ENCODE results near the gene SPAG16.

Gene SPAG16

DNA sequence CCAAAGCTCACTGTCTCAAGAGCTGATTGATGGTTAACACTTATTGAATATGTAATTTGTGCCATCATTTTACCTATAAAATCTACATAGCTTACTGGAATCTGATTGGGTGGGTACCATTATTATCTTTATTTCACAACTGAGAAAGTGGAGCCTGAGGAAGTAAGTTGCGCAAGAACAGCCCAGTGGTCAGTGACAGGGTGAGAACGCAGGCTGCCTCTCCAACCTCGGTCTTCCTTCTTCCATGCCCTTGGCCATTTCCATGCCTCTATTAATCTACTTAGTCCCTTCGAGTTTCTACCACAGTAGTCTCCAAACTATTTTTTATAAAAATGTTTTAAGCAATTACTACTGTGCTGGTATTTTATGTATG is 735.7 kb downstream of the SPAG16 start:
- ChIA-PET CTCF (no interaction called here), POLR2A (no interaction called here)
- H3K4me1 ChIP-seq (ENCODE audit: control insufficient read depth, insufficient read depth, low read length): no peaks in the 10 kb centered on the region
- no peak overlapping the region for H3K27ac ChIP-seq (ENCODE audit: extremely low read depth, low read depth, low read length)
- H3K4me3 ChIP-seq (ENCODE audit: low read depth, low read length): no peak overlapping the region
- no peaks in the 10 kb centered on the region for H3K36me3 ChIP-seq (ENCODE audit: control insufficient read depth in 2 of 2, insufficient read depth in 1 of 2, low read length in 2 of 2)
- TF ChIP-seq ZNF133 (tag by site-specific recombination; IDR thresholded peaks at IDR 0.05) (no peak), FEZF1 (tag by site-specific recombination; IDR thresholded peaks at IDR 0.05) (no peak), PBX3 (CRISPR knock-in tag; IDR thresholded peaks at IDR 0.05) (no peak)
- TF ChIP-seq, protein P1, sequence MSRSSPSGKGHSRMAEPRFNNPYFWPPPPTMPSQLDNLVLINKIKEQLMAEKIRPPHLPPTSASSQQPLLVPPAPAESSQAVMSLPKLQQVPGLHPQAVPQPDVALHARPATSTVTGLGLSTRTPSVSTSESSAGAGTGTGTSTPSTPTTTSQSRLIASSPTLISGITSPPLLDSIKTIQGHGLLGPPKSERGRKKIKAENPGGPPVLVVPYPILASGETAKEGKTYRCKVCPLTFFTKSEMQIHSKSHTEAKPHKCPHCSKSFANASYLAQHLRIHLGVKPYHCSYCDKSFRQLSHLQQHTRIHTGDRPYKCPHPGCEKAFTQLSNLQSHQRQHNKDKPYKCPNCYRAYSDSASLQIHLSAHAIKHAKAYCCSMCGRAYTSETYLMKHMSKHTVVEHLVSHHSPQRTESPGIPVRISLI (tag by site-specific recombination; IDR thresholded peaks at IDR 0.05): no peak
- TF ChIP-seq, protein P2, sequence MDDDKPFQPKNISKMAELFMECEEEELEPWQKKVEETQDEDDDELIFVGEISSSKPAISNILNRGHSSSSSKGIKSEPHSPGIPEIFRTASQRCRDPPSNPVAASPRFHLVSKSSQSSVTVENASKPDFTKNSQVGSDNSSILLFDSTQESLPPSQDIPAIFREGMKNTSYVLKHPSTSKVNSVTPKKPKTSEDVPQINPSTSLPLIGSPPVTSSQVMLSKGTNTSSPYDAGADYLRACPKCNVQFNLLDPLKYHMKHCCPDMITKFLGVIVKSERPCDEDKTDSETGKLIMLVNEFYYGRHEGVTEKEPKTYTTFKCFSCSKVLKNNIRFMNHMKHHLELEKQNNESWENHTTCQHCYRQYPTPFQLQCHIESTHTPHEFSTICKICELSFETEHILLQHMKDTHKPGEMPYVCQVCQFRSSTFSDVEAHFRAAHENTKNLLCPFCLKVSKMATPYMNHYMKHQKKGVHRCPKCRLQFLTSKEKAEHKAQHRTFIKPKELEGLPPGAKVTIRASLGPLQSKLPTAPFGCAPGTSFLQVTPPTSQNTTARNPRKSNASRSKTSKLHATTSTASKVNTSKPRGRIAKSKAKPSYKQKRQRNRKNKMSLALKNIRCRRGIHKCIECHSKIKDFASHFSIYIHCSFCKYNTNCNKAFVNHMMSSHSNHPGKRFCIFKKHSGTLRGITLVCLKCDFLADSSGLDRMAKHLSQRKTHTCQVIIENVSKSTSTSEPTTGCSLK (tag by site-specific recombination; IDR thresholded peaks at IDR 0.05): no peak
- no peaks in the 10 kb centered on the region for H3K9me3 ChIP-seq (ENCODE audit: control insufficient read depth, insufficient read depth, low read depth, low read length)

DNA sequence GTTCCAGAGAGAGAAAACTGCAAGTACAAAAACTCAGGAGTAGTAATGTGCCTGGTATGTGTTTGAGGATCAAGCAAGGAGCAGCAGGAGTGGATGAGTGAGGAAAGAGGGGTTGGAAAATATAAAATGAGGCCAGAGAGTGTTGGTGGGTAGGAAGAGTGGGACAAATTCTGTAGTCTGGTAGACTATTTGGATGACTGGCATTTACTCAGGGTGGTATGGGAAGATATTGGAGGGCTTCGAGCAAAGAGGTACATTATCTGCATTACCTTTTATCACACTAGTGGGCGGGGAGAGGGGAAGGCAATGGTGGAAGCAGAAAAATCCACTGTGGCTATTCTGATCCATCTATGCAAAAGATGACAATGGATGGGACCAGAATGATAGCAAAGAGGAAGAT is 744.9 kb downstream of the SPAG16 start:
- ChIA-PET CTCF (no interaction called here), POLR2A (no interaction called here)
- Histone ChIP-seq H3K27ac (ENCODE audit: extremely low read depth, low read depth, low read length) (no peak overlapping the region), H3K4me3 (ENCODE audit: low read depth, low read length) (no peak overlapping the region), H3K36me3 (ENCODE audit: control insufficient read depth in 2 of 2, insufficient read depth in 1 of 2, low read length in 2 of 2) (no peaks in the 10 kb centered on the region), H3K9me3 (ENCODE audit: control insufficient read depth, insufficient read depth, low read depth, low read length) (no peaks in the 10 kb centered on the region), H3K4me1 (ENCODE audit: control insufficient read depth, insufficient read depth, low read length) (no peaks in the 10 kb centered on the region)
- no peak for TF ChIP-seq ZNF610 (tag by site-specific recombination; IDR thresholded peaks at IDR 0.05; ENCODE audit: borderline replicate concordance)
- TF ChIP-seq, protein P3, sequence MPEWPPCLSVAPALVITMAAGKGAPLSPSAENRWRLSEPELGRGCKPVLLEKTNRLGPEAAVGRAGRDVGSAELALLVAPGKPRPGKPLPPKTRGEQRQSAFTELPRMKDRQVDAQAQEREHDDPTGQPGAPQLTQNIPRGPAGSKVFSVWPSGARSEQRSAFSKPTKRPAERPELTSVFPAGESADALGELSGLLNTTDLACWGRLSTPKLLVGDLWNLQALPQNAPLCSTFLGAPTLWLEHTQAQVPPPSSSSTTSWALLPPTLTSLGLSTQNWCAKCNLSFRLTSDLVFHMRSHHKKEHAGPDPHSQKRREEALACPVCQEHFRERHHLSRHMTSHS (tag by site-specific recombination; IDR thresholded peaks at IDR 0.05): no peak
- no peak for TF ChIP-seq ZNF221 (tag by site-specific recombination; IDR thresholded peaks at IDR 0.05; ENCODE audit: borderline replicate concordance)
- TF ChIP-seq FEZF1 (tag by site-specific recombination; IDR thresholded peaks at IDR 0.05): no peak
- TF ChIP-seq ZNF596 (tag by site-specific recombination; IDR thresholded peaks at IDR 0.05): no peak
- TF ChIP-seq ZNF830 (tag by site-specific recombination; IDR thresholded peaks at IDR 0.05; ENCODE audit: low read depth): no peak
- TF ChIP-seq ZNF18 (tag by site-specific recombination; IDR thresholded peaks at IDR 0.05): no peak

DNA sequence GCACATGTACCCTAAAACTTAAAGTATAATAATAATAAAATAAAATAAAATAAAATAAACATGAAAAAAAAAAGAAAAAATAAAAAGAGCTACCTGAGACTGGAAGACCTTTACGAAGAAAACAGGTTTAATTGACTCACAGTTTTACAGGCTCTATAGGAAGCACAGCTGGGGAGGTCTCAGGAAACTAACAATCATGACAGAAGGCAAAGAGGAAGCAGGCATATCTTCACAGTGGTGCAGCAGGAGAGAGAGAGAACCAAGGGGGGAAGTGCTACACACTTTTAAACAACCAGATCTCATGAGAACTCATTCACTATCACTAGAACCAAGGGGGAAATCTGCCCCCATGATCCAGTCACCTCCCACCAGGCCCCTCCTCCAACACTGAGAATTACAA is 747.3 kb downstream of the SPAG16 start:
- CTCF ChIA-PET: interaction anchor here (0.6 kb wide), 1 partner anchor 17 kb away, joined by 5 read pairs; no protein-coding TSS in a partner anchor
- H3K36me3 ChIP-seq (ENCODE audit: control insufficient read depth in 2 of 2, insufficient read depth in 1 of 2, low read length in 2 of 2): no peaks in the 10 kb centered on the region
- POLR2A ChIA-PET: no interaction called here
- H3K9me3 ChIP-seq (ENCODE audit: control insufficient read depth, insufficient read depth, low read depth, low read length): no peaks in the 10 kb centered on the region
- no peak overlapping the region for H3K27ac ChIP-seq (ENCODE audit: extremely low read depth, low read depth, low read length)
- no peaks in the 10 kb centered on the region for H3K4me1 ChIP-seq (ENCODE audit: control insufficient read depth, insufficient read depth, low read length)
- no peak overlapping the region for H3K4me3 ChIP-seq (ENCODE audit: low read depth, low read length)
- TF ChIP-seq ZNF544 (tag by site-specific recombination; IDR thresholded peaks at IDR 0.05) (no peak), ZNF335 (tag by site-specific recombination; conservative IDR thresholded peaks at IDR 0.05) (no peak), ZNF514 (tag by site-specific recombination; IDR thresholded peaks at IDR 0.05) (no peak), ZNF391 (tag by site-specific recombination; IDR thresholded peaks at IDR 0.05; ENCODE audit: borderline replicate concordance, low read depth) (no peak), ZNF530 (tag by site-specific recombination; IDR thresholded peaks at IDR 0.05; ENCODE audit: low read depth) (no peak), ZNF658 (tag by site-specific recombination; IDR thresholded peaks at IDR 0.05) (no peak), SETDB1 (IDR thresholded peaks at IDR 0.05; ENCODE audit: insufficient read length, low read length) (no peak), ZNF2 (tag by site-specific recombination; IDR thresholded peaks at IDR 0.05) (no peak), ZNF426 (tag by site-specific recombination; IDR thresholded peaks at IDR 0.05) (no peak), ZNF274 (IDR thresholded peaks at IDR 0.05; ENCODE audit: low read length) (no peak), ZNF274 (tag by site-specific recombination; IDR thresholded peaks at IDR 0.05; ENCODE audit: borderline replicate concordance) (no peak), ZNF169 (tag by site-specific recombination; IDR thresholded peaks at IDR 0.05) (no peak)
- TF ChIP-seq, protein P4, sequence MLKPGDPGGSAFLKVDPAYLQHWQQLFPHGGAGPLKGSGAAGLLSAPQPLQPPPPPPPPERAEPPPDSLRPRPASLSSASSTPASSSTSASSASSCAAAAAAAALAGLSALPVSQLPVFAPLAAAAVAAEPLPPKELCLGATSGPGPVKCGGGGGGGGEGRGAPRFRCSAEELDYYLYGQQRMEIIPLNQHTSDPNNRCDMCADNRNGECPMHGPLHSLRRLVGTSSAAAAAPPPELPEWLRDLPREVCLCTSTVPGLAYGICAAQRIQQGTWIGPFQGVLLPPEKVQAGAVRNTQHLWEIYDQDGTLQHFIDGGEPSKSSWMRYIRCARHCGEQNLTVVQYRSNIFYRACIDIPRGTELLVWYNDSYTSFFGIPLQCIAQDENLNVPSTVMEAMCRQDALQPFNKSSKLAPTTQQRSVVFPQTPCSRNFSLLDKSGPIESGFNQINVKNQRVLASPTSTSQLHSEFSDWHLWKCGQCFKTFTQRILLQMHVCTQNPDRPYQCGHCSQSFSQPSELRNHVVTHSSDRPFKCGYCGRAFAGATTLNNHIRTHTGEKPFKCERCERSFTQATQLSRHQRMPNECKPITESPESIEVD (tag by site-specific recombination; IDR thresholded peaks at IDR 0.05): no peak
